Inferior parietal cortex (tissue), 1 donor: ENCODE measurements around the gene E2F6.

Experiments used
- DNase-seq: peaks from one replicate; pipeline ENCODE4 v3.0.0-alpha.2; 2016; ENCODE audit errors: extremely low spot score

E2F6 gene

DNA sequence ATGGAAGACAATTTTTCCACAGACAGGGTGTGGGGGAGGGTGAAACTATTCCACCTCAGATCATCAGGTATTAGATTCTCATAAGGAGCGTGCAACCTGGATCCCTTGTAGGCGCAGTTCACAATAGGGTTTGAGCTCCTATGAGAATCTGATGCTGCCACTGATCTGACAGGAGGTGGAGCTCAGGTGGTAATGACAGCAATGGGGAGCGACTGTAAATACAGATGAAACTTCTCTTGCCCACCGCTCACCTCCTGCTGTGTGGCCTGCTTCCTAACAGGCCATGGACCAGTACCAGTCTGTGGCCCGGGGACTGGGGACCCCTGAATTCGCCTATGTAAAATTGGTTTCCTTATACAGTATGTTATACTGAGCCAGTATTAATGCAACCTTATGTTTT lies 27.3 kb upstream of the E2F6 start:
- DNase-seq, result no peak

DNA sequence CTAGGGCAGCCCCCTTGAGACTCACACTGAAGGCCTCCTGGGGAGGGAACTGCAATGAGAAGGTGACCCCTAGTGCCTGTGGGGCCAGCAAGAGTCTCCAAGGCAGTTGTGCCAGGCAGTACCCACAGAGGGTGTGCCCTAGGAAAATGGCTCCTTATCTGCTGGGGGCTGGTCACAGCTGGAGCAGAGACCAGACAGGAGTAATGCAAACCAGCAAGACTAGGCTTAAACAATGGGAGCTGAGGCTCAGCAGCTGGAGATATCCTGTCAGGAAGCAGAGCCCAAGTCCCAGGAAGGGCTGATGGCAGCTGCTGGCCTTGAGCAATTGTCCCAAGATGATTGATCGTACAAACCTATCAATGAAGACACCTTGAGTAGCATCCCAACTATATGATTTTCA lies 26.8 kb upstream of the E2F6 start:
- DNase-seq, result no peak

DNA sequence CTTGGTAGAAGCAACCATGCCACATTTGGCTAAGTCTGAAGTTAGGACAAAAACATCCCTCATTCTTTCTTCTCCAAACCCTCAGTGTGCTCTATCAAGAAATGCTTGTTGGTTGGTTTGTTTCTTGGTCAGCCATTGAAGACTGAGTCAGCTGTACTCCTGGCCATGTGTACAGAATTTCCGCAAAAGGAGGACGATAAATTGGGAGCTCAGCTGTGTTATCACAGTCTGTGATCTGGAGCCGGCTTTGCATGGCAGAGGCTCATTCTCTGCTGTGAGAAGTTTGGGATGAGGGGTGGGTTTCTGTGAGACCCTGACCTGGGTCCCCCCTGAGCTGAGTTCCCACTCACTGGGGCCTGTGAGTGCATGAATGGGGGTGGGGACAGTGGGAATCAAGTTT lies 26.3 kb upstream of the E2F6 start:
- DNase-seq, result no peak

DNA sequence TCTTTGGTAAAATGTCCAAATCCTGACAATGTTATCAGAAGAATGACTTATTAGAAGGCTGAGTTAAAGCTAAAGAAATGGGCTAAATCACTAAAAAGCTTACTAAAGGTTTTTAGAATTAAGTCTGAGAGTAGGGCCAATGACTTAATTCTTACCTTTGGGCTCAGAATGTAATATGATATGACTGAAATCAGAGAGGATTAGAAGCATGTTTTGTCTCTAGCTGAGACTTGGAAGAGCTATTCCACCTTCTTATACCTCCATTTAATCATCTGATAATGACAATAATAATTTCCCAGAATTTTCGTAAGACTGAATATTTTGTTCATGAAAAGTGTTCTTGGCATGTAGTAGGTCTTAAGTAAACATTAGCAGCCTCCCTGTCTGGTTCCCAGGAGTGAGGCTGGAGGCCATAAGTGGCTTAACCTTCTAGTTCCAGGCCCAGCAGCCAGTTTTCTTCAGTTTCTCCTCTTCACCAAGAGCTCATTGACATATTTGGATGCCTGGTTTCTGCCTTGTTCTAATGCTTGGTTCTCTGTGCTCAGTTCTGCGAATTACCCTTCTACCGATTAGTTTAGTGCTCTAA lies 25.5 kb upstream of the E2F6 start:
- no peak for DNase-seq

- DNase-seq, result no peak
These were observed 24.2 kb upstream of the E2F6 start for GRCh38 chr2:11490194-11490593.

- no peak for DNase-seq
These were observed 22.8 kb upstream of the E2F6 start for GRCh38 chr2:11488809-11489208.

GRCh38 chr2:11483806-11484617 lies 18.1 kb upstream of the E2F6 start:
- no peak for DNase-seq

GRCh38 chr2:11482473-11483035 lies 16.6 kb upstream of the E2F6 start:
- DNase-seq, result no peak

- no peak for DNase-seq
These were observed 16.0 kb upstream of the E2F6 start for GRCh38 chr2:11481789-11482472.

DNA sequence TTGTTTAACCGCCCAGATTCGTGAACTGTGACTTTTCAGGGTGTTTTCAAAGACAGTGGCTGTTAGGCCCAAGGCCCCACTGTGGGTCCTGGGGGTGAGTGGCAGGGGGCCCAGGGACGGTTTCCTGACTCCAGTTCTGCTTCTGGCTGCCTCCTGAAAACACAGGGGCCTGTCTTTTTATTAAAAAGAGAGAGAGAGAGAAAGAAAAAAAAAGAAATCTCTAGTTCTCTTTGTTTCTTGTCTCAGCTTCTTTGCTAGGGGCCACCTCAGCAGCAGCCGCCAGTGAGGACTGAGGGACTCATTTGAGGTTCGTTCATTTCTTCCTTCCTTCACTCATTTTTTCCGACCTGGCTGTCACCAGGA lies 15.4 kb upstream of the E2F6 start:
- no peak for DNase-seq

- DNase-seq, result no peak
These were observed 14.9 kb upstream of the E2F6 start for GRCh38 chr2:11480859-11481258.

DNA sequence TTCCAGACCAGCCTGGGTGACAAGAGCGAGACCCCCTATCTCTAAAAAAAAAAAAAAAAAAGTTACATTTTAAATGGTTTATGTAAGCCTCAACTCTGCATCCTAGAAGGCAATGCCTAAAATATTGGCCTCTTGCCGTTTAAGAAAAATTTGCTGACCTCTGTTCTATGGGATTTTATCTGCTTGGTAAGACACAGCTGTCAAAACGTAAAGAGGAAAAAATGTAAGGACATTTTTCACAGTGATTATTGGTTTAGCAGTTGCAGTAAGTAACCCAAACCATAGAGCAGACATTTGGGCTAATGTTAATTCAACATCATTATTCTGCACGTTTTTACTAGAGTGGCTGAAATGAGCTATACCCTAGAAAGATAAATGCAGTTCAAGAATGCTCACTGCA lies 14.4 kb upstream of the E2F6 start:
- DNase-seq, result no peak

GRCh38 chr2:11478899-11479605 lies 13.1 kb upstream of the E2F6 start:
- DNase-seq, result no peak

DNA sequence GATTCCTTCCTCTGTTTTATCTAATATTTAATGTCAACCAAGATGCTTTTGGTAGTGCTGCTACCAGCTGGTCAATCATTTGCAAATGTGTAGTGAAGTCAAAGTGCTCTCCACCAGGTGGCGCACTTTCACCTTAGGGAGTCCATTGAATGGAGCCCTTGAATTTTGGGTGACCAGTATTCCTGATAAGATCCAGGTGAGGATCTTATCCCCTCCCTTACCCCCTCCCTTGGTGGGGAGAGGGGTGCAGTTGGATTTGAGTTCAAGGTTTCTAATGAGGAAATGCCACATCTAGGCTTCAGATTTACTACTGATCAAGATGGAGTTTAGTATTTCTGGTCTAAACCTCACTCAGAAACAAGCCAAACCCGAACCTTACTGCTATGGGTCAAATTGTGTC lies 12.0 kb upstream of the E2F6 start:
- peak; percentile 98 for DNase-seq

- DNase-seq, result no peak
These were observed 7.9 kb upstream of the E2F6 start for GRCh38 chr2:11473659-11474433.

- DNase-seq, result no peak
These were observed 1.8 kb upstream of the E2F6 start for GRCh38 chr2:11467749-11468148.

DNA sequence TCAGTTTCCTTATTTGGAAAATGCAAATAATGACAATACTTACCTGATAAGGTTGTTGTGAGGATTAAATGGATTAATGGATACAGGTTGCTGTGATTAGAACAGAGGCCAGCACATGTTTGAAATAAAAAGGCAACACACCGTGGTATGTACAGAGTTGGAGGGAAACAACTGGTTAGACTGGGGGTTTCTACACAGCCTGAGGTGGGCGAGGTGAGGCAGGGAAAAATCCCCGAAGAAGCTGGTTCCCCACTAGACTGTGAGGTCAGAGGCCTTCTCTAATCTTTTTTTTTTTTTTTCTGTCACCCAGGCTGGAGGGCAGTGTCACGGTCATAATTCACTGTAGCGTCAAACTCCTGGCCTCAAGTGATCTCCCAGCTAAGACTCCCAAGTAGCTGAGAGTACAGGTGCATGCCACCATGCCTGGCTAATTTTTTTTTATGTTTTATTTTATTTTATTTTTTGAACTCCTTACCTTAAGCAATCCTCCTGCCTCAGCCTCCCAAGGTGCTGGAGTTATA lies 1.2 kb upstream of the E2F6 start:
- no peak for DNase-seq

DNA sequence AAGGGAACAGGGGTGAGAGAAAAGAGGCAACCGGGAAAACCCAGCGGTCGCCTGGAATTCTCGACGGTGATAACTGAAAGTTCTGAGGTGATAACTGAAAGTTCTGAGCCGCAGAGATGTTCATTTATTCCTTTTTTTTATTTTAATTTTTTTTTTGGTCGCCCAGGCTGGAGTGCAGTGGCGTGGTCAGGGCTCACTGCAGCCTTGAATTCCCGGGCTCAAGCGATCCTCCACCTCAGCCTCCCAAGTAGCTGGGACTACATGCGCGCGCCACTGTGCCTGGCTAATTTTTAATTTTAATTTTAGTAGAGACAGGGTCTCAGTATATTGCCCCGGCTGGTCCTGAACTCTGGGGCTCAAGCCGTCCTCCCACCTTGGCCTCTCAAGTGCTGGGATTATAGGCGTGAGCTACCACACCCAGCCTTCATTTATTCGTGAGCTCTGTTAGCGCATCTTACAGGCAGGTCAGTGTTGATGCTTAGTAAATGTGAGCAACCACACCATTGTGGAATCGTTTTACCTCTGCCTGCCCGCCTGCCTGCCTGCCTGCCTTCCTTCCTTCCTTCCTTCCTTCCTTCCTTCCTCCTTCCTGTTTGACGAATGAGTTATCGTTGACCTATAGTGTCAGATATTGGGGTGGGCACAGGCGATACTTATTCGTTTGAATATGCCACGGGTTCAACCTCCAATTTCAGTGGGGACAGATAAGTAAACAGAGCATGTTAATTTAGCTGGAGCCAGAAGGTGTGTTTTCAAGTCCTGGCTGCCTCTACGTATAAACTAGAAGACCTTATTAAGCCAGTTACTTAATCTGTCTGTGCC lies 557 bp upstream of the E2F6 start:
- no peak for DNase-seq

DNA sequence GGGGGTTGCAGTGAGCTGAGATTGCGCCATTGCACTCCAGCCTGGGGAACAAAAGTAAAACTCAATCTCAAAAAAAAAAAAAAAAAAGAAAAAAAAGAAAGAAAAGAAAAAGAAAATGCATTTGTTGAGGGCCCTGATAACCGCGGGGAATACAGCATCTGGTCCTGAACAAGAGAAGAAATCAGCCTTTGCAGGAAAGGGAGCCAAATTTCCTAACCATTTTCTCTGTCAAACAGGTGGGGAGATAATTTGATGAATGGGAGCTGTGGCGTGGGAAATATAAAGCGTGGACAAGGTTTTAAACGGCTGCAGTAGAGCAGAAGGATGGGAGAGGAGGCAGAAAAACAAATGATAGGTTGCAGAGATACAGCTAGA lies 864 bp downstream of the E2F6 start:
- no peak for DNase-seq

DNA sequence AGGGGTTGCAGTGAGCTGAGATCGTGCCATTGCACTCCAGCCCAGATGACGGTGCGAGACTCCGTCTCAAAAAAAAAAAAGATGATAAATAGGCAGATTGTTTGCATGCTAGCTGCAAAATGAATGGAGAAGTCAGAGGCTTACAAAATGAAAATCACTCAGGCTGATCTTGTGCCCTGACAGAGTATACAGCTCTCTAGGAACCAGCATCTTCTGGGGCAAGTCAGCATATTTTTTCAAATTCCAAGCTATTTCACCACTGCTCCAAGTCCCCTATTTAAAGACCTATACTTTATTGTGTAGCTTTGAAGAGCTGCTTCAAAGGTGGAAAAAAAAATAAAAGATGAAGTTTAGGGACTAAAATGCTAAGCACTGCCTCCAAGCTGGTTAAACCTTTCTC lies 6.1 kb downstream of the E2F6 start:
- DNase-seq, result no peak
